Epithelial cell of esophagus (primary cell): ENCODE data around the gene GALM.

Source experiments
- DNase-seq: peaks from one replicate; pipeline ENCODE4 v3.0.0; 2010; ENCODE audit warnings: low read depth
- H3K4me3 ChIP-seq: 2 replicates; pipeline ENCODE4 v1.5.1; 2011; ENCODE audit warnings: mild to moderate bottlenecking, low read length, control low read depth
- TF ChIP-seq, protein P1 (sequence below): IDR thresholded peaks from 2 replicates; pipeline ENCODE4 v1.5.1; 2011; ENCODE audit warnings: low read depth, mild to moderate bottlenecking, low read length, control low read depth, inconsistent platforms; ENCODE audit not compliant: insufficient read depth; ENCODE audit errors: missing control alignments

Gene GALM

DNA sequence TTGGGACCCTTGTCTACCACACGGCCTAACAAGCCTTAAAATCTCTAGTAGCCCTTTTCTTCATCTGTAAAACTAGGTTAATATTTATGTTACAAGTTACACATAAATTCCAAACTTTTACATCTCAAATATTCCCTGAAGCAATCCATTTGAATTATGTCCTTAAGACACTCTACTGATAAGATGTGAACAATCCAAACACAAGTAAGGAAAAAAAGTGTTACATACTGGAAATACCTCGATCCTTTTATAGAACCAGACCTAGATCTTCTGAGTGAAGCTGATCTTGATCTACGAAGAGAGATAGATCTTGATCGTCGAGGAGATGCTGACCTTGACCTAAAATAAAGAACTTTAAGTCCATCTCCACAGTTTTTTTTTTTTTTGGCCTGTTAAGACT is 81.9 kb downstream of the GALM start:
- no peak overlapping the region for H3K4me3 ChIP-seq
- TF ChIP-seq, protein P1, sequence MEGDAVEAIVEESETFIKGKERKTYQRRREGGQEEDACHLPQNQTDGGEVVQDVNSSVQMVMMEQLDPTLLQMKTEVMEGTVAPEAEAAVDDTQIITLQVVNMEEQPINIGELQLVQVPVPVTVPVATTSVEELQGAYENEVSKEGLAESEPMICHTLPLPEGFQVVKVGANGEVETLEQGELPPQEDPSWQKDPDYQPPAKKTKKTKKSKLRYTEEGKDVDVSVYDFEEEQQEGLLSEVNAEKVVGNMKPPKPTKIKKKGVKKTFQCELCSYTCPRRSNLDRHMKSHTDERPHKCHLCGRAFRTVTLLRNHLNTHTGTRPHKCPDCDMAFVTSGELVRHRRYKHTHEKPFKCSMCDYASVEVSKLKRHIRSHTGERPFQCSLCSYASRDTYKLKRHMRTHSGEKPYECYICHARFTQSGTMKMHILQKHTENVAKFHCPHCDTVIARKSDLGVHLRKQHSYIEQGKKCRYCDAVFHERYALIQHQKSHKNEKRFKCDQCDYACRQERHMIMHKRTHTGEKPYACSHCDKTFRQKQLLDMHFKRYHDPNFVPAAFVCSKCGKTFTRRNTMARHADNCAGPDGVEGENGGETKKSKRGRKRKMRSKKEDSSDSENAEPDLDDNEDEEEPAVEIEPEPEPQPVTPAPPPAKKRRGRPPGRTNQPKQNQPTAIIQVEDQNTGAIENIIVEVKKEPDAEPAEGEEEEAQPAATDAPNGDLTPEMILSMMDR = no peak
- no peak for DNase-seq

DNA sequence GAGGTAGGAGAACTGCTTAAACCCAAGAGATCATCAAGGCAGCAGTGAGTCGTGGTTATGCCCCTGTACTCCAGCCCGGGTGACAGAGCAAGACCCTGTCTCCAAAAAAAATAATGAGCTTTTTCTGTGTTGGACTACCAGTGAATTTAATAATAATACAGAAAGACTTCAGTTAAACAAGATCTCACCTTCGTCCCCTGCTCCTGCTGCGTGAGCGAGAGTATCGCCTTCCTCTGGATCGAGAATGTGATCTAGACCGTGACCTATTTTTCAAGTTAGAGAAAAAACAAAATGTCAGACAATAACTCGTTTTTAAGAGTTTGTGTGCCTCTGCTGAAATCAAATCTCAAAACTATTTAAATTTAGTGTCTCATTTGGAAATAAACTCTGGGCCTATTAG is 82.5 kb downstream of the GALM start:
- no peak overlapping the region for H3K4me3 ChIP-seq
- TF ChIP-seq, protein P1 = no peak
- DNase-seq = no peak

DNA sequence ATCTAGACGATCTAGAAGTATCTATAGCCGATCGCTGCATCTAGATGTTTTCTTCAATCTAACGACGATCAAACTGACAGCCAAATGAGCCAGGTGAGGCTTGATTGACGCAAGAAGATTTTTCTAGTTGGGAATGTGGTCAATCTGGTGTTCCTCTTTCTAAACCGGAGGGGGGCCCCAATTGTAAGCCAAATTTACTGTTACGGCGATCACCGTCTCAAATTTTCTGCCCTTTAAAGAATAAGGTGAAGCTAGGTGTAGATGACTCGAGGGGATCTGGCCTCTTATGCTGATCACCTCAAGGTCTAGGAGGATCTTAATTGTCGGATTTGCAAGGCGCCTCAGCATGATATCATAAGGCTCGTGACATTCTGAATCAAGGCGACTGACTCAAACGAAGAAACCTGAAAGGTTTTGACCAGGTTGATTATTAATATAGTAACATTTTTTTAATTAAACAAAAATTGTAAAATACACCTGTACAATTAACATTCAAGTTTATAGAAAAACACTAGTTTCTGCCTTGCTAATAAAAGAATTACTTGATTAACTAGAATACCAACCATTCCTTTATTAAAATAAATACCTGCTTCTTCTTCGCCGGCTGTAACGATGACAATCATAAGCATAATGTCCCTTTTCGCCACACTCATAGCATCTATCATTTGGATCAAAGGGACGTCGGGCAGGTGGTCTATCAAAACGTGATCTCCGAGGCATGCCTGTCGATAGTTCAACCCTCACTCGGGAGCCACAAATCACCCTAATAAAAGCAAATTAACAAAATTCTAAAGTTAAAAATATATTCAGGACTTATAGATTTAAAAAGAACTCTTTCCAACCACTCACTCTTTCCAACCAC is 83.3 kb downstream of the GALM start:
- DNase-seq = peak; percentile 39
- H3K4me3 ChIP-seq = peak overlapping the region; percentile 98
- TF ChIP-seq, protein P1 = no peak

DNA sequence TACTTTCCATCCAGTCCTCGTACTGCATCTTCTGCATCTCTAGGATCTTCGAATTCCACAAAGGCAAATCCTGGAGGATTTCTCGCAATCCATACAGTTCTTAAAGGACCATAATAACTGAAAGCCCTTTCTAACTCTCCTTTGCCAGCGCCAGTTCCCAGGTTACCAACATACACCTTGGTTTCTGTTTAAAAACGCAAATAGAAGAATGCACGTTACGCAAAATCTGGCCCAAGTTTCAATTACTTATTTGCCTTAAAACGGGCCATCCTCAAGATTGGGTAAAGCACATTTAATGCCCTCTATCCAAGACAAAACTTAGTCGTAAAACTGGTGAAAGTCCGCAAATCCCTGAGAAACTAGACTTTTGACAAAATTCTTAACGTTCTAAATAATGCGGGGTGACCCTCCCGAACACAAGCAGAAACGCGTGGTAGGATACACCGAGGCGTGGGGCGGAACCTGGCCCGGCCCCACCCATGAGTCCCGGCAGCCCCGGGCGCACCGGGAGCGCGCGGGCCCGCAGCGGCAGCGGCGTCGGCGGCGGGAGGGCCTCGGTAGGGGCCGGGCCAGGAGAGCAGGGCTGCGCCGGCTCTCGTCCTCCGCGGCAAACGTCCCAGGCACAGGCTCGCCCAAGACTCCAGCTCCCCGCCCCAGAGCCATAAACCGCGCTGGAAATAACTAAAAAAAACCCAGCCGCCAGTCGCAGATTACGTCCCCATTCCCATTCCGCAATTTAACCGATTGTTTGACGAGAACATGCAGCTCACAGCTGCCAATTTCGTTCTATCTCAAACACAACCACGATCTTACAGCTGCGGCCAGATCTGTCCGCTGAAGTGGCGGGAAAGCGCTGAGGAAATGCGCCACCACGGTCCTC is 84.3 kb downstream of the GALM start:
- peak; percentile 66 for DNase-seq
- TF ChIP-seq, protein P1 = no peak
- peak overlapping the region; percentile 98 for H3K4me3 ChIP-seq

DNA sequence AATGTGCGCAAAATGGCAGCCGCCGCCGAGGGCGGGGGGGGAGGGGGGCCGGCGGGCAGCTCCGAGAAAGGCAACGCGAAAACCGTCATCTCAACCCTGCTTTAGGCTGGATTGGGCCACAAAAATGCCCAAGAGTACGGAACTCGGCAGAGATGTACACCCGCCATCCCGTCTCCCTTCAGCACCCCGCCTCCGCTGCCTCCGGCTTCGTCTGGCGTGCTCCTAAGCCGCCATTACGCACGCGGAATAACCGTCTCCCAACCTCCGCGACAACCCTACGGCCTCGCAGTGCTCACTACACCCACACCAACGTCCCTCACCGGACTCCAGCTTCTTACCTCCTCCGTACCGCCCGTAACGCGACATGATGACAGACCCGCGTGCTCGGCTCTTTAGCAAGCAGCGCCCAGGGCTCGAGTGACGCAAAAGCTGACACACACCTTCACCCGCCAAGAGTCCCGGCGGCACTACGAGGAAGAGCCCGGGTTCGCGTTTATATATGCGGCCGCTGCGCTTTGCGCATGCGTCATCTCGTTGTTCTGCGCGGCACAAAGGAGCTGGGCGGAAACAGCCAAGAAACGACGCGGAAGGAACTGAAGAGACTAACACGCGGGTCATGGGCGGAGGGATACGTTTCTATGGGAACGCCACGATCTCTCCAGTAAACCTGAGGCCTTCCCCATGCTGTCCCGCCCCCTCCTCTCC is 85.1 kb downstream of the GALM start, which contains the start of gene SRSF7:
SRSF7 (minus strand) TSS at position 471 of the 705 bp plus-strand sequence; CDS start at position 366, 105 bp downstream.
- peak; percentile 99 for DNase-seq
- peak within 1 kb of the TSS; percentile 98 for H3K4me3 ChIP-seq
- TF ChIP-seq, protein P1 = no peak

DNA sequence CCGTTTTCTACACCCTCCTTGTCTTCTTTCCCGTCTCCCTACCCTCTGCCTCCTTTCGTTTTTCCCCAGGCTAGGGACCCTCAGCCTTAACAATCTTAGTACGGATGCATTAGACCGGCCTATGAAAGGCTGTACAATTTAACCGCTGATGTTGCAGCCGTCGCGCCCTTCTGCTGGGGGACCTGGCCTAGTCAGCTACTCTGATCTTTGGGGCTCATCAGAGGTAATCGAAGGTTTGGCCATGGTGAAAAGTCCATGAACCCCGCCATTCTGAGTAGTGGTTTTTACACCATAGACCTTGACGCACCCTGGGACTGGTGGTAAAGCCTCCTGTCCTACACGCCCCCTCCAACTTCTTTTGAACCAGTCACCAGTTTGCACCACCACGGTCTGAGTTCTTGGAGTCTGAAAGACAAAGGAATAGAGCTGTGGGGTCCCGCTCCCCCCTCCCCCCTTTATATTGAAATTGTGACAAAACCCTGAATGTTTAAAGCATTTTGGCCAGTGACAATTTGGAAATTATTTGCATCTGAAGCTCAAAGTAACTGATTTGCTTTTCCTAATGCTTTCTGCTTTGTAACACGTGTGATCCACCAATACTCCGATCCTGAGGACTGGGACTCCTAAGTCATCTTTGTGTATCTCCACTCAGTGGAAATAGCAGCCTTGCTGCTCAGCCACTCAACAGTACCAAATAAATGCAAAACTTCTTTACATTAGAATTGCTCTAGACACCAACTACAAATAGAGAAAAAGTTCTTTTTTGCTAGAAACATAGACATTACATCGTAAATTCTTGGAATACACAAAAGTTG is 85.9 kb downstream of the GALM start:
- TF ChIP-seq, protein P1 = no peak
- DNase-seq = no peak
- peak overlapping the region; percentile 98 for H3K4me3 ChIP-seq
